ENCODE results near the gene HMX3.

Gene HMX3

DNA sequence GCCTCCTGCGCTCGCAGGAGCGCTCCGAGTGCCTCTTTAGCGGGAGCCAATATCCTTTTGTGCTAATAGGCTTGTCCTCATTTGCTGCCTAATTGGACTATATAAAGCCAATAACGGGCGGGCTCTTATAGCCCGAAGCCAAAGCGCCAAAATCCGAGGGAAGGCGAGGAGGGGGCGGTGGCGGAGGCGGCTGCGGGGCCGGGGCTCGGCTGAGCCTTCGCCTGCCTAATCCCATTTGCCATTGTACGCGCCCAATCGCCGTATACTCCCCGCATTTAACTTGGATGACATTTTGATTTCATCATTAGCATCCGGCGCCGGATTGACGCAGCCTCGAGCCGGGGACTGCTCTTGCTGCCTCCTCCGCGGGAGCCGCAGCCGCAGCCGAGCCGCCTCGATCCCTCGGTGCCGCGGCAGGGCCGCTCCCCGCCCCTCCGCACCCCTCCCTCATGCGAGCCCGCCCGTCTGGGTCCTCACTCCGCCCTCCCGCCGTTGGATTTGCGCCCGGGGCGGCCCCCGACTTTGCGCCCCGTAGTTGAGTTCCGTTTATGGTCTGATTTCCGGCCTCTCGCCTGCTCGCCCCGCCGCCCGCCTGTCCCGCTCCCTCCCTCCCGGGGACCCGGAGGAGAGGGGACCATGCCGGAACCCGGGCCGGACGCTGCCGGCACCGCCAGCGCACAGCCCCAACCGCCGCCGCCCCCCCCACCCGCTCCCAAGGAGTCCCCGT, at the start of gene HMX3:
HMX3 (plus strand) TSS at position 556 of the 727 bp plus-strand sequence; CDS start at position 637, 81 bp downstream.
- no peak for DNase-seq (ENCODE audit: low read depth in 2 of 3, low spot score in 2 of 3)

DNA sequence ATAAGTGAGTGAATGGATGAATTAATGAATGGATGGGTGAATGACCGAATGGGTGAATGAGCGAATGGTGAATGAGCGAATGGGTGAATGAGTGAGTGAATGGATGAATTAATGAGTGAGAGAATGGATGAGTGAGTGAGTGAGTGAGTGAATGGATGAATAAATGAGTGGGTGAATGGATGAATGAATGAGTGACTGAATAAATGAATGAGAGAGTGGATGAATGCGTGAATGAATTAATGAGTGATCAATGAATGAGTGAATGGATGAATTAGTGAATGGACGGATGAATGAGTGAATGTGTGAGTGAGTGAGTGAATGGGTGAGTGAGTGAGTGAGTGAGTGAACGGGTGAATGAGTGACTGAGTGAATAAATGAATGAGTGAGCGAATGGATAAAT, 49.5 kb upstream of the HMX3 start:
- DNase-seq (ENCODE audit: low read depth in 2 of 3, low spot score in 2 of 3): no peak

DNA sequence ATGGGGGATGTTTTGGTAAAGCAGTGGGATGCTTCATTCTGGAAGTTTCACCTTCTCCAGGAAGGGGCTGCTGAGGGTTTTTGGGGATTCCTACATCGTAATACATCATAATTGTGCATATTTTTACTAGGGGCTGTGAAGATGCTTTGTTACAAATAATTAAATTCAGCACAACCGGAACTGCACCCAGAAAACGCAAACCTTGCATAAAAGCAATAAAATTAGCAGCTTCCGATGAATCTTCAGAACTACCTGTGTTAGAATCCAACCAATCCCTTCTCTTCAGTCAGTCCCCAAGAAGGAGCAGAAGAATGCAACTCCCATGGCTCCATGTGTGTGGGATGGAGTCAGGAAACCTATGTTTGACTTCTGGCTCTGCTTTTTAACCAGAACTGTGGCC, 48.4 kb upstream of the HMX3 start:
- no peak for DNase-seq (ENCODE audit: low read depth in 2 of 3, low spot score in 2 of 3)

DNA sequence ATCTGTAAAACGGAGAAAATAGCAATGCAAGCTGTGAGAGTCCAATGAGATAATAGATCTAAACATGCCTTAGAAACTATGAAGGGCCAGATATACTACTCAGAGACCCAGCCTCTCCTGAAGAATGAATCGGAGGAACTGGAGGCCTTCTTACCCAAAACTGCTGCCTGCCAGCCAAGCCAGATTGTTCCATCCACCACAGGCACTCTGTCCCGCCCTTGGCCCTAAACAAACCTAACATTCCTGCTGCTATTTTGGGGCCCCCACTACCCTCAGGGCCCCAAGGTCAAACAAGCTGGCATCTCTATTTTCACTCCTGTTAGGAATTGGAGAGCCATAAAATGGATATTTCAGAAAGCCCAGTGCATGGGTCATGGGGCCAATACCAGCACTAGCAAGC, 48.0 kb upstream of the HMX3 start:
- DNase-seq (ENCODE audit: low read depth in 2 of 3, low spot score in 2 of 3): no peak

DNA sequence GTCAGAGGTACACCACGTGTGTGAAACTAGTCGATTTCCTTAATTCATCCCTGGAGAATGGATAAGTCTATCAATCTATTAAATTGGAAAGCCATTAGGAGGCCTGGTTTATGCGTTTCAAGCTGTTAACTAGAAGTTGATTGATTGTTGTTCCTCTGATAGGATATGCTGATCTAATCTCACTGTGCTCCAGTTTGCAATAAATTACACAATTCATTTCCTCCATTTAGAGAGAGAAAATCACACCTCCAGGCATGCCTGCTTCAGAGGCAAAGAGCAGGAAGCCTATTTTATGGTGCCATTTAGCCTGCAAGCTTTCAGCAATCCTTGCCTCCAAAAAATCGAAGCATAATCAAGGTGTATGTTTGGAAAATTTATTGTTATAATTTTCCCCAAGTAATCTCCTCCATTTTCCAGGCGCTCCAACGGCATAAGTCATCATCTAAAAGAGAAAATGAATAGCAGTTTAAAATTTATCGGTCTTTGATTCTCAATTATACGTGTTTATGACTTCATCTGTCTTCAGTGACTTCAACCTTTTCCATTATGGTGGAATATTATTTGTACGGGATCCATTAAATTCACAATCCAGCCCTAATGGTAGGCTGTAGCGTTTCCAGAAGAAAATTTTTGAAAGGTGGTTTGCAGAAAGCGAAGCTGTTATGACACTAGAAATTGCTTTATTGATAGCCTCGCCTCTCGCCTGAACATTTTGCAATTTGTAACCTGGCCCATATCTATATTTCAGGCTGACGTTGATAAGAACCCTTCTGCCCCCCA, 42.9 kb upstream of the HMX3 start:
- DNase-seq (ENCODE audit: low read depth in 2 of 3, low spot score in 2 of 3): no peak

DNA sequence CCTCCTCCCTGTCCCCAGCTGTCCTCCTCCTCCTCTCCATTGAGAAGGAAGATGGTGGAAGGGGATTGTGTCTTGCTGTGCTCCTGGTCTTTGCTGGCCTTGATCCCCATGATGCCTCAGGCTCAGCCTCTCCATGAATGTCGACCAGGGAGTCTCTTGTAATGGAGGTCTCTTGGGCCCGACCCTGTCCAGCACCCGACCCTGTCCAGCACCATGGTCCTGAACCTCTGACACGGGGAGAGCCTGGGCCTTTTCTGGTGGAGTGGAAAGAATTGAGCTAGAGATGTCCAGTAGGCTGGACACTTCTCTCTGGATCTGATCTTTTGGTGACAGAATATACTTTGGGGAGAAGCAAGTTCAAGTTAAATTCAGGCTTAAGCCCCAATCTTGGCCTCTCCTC, 42.3 kb upstream of the HMX3 start:
- no peak for DNase-seq (ENCODE audit: low read depth in 2 of 3, low spot score in 2 of 3)

DNA sequence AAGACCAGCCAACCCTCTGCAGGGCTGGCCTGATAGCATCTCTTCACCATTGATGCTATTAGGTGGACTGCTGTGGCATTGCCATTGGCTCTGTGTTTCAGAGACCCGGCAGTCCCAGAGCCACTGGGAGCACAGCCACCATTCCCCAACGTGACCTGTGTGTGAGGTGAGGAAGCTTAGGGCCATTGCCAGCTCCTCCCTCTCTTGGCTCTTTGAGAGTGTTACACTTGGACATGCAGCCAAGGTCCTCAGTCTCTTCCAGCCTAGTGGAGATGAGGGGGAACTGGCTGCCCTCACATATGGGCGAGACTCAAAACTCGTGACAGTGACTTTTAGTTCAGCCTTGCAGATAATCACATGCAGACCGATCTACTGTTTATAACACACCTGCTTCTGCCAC, 39.3 kb upstream of the HMX3 start:
- no peak for DNase-seq (ENCODE audit: low read depth in 2 of 3, low spot score in 2 of 3)

DNA sequence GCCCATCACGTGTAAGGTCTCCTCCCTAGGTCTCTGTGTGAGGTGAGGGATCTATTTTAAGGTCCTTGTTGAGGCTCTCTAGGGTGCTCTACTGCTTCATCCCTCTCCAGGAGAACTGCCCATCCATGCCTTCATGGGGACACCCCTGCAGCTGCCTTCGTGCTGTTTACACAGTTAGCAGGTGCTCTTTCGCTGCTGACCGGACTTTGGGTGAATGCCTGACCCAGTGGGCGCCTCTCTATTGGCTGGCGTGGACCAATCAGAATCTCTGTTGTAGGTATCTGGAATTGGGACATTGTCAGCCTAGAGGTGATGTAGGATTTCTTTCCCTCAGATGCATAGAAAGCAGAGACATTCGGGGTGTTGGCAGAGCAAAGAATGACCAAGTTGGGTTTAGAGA, 38.7 kb upstream of the HMX3 start:
- no peak for DNase-seq (ENCODE audit: low read depth in 2 of 3, low spot score in 2 of 3)

DNA sequence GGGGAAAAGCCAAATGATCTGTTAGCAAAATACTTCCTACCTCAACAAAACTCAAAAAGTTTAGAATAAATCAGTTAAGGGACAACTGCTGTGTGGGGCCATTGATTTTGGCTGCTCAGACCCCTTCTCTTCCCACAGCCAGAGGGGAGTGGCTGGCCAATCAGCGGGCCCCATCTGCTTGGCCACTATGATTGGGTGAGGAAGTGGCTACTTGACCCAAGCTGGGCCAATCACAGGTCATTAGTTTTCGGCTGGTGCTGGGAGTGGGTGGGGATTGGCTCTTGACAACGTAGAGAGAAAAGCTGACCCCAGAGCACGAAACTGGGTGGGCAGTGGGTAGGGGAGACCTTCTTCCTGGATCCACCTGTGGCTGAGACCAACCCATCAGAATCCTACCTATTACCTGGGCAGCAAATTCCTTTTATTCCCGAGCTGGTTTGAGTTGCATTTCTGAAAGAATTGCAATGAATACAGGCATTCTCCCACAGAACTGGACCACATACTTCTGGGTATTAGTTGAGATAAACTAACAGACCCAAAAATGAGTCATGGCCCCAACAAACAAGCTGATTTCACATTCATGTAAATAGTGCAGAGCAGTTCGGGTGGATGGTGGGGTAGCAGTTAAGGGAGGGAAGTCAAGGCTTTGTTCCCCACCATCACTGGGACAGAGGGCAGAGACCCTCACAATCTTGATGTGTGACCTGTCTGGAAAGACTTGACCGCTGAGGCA, 35.6 kb upstream of the HMX3 start:
- no peak for DNase-seq (ENCODE audit: low read depth in 2 of 3, low spot score in 2 of 3)

DNA sequence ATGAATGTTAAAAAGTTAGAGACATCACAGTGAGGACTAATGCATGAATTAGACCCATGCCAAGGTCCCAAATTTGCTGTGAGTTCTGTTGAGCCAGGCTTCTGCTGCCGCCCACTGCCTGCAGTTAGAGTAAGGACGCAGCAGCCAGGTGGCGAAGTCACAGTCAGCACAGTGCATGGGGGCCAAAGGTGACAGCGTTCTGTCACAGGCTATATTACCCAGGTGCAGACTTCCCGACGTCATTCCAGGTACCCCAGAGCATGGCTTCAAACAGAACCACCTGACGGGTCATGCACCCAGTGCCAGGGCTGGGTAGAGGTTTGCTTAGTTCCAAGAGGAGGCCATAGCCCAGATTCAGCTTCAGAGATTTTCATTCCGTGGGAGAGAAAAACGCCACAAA, 33.9 kb upstream of the HMX3 start:
- no peak for DNase-seq (ENCODE audit: low read depth in 2 of 3, low spot score in 2 of 3)

DNA sequence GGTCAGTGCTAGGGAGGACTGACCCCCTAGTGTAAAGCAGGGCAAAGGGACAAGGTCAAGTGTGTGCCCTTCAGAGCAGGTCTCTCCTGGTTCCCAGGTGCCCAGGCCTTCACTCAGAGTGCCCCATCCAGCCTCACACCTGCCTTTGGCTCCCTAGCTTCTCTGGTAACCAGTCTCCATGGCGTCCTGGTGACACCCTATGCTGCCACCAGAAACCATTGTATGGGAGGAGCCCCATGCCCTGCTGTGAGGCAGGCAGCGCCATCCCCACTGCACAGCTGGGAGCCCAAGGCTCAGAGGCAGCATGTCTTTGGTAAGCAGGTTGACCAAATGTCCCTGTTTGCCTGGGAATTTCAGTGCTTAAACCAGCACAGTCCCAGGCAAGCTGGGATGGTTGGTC, 33.1 kb upstream of the HMX3 start:
- no peak for DNase-seq (ENCODE audit: low read depth in 2 of 3, low spot score in 2 of 3)

DNA sequence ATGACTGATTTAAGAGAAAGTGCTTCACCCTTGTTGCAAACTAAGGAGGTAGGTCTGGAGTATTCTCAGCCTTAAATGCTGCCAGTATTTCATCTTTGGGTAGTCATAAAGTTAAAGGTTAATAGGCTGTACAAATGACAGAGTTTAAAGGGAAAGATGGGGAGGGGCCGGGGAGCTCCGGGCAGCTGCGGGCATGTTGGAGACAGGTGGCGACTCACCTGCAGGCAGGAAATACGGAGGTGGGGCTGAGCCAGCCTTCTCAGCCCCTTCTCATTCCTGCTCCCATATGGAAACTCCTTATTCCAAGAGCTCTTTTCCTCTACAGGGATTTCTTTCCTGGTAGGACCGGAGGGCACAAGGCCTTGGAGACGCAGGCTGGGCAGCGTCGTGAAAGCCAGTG, 31.8 kb upstream of the HMX3 start:
- no peak for DNase-seq (ENCODE audit: low read depth in 2 of 3, low spot score in 2 of 3)

DNA sequence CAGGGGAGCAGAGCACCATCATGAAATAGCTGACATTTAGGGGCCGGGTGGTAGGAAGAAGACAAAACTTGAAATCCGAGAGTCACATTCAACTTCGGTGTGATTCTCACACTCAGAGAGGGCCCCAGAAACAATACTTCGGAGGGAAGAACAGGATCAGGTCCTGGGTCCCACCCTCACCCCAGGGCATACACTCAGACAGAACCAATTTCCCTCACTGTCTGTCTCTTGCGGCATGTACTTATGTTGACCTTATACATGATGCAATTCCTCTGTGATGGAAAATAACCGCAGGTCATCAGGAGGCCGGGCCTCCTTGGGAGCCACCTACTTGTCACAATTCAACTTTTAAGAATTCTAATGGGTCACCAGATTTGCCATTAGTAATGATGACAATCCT, 26.3 kb upstream of the HMX3 start:
- DNase-seq (ENCODE audit: low read depth in 2 of 3, low spot score in 2 of 3): no peak

DNA sequence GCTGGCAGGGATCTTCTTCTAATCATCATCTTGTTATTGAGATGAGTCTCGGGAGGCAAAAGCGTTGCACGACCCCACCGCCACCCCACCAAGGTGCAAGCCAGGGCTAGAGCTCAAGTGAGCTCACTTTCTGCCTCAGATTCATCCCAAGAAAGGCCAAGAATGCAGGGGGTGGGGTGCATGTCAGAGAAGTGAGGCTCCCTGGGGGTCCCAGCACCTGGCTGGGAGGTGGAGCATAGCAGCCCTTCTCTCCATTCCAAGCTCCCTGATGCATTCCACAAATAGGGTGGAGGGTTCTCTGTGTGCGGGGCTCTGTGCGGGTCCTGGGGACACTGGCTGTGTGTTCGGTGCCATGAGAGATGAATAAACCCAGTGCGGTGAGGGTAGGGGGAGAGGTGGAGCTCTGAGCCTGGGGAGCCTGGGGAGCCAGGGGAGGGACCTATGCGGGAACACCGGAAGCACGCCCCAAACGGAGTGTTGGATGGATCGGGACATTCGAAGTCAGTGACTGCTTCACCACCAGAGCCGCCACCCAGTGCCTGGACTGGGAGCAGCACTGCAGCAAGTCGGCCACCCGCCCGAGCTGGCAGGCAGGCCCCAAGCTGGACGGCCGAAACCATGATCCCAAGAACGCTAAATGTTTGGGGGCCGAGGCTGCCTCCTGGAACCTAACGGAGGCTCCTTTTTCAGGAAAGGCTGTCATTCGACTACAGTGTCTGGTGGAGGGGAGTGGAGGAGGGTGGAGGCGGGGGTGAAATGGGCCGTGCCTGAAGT, 17.9 kb upstream of the HMX3 start:
- no peak for DNase-seq (ENCODE audit: low read depth in 2 of 3, low spot score in 2 of 3)

DNA sequence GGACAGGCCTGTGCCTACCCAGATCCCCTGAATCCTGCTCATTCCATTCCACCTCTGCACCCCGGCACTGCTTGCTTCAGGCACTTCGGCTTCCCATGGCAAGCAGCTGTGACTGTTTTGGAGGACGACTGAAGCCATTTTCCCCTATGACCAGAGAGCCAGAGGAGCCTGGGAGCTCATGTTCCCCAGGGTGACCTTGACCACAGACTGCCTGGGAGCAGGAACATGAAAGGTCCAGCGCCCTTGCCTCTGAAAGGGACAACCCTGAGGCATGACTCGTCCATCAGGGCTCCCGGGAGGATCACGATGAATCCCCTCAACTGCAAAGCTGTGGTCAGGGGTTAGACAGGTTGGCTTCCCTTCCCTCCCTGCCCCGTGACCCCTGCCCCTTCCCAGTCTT, 16.7 kb upstream of the HMX3 start:
- no peak for DNase-seq (ENCODE audit: low read depth in 2 of 3, low spot score in 2 of 3)

DNA sequence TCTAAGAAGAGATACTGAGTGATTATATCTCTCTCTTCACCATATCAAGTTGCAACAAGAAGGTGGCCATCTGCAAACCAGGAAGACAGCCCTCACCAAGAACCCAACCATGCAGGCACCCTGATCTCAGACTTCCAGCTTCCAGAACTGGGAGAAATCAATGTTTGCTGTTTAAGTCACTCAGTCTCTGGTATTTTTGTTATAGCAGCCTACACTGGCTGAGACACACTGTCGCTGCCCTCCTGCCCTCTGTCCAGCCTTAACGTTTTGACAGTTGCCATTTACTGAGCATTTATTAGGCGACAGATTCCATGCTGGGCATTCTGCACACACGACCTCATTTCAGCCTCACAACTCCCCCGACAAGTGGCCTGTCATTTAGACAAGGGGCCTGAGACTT, 9.5 kb upstream of the HMX3 start:
- no peak for DNase-seq (ENCODE audit: low read depth in 2 of 3, low spot score in 2 of 3)

DNA sequence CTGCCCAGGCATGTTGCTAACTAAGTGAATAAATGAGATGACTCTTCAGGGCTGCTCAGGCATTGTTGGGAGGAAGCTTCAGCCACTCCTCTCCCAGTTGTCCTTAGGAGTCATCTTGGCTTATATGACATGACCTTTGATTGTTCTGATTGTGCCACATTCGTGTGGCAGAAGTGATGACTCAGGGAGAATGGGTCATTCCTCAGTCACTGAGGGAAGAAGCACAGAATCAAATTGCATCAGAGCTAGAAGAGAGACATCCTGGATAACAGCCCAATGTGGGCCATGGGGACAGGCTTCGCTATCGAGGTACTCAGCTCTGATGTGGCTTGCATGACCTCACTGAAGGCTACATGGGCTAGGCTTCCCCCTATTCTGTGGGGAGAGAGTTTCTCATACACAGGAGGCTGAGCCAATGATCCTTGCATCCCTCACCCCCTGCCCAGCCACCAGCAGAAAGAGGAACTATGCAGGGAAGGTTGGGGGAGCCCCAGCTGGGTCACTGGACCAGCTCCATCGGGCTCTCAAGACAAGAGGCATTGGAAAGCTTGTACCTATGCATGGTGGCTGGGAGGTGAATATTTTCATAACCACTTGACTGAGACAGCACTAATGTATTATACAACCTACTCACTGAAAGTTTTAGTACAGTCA, 6.0 kb upstream of the HMX3 start:
- DNase-seq (ENCODE audit: low read depth in 2 of 3, low spot score in 2 of 3): no peak

DNA sequence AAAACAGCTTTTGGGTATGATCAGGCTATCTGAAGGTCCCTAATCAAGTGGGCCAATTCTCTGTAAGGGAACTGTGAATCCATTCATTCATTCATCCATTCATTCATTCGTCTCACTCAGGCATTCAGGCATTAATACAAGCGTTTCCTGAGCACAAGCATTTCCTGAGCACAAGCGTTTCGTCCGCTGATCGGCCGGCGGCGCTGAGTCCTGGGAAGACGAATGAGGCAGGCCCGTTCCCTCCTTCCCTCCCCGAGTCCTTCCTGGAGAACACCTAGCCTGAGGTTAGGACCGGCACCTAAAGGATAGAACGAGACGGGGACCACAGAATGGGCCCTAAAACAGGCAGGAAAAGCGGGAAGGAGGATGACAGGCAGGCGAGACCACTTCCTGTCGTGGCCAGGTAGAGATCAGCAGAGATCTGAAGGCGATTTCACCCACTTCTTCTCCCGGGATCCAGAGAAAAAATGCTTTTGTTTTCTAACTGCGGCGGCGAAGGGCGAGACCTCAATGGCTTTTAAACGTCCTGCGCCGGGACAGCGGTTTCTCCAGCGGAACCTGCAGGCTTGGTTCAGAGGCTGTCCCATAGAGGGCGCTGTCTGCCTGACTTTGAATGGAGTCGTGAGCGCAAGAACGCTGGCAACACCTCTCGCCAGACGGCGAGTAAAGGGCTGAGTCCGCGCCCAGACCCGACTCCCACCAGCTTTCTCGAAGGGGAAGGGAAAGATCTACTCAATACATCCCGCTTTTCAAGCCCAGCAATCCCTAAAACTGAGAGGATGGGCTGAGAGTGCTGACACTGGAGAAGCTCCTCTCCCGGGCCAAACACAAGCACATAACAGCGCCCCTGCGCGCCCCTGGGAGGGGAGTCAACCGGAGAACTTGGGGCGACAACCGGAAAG, 2.9 kb upstream of the HMX3 start:
- peak in 1 of 3 experiments; percentile 87 for DNase-seq (ENCODE audit: low read depth in 2 of 3, low spot score in 2 of 3)

DNA sequence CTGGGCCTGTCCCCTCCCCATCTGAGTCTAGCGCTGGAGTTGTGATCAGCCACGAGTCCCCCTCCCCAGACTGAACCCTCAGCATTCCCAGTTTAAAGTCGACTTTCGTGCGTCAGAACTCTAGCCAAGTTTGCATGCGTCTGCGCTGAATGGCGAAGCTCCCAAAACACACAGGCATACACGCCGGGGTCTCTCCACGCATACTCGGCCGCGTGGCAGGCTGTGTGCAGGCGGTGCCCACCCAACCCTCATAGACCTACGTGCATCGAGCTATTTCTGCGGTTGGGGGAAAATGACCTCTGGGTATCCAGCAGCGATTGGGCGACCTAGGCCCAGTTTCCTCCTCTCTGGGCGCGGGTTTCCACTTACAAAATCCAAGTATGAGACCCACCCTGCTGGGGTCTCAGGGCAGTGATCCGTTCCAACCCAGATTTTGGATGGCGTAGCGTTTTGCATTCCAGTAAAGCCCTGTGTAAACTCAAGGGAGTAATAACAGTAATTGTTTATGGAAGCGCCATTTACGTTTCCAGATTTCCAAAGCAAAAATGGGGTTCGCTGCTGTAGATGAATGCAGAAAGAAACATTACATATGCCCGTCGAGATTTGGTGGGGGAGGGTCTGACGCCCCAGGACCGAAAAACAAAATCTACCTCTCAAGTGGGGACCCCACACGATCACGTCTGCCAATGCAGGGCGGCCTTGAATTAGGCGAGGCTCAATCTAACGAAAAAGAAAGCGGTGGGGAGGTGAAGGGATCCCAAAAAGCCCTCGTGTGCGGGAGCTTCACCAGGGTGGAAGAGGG, 2.0 kb upstream of the HMX3 start:
- no peak for DNase-seq (ENCODE audit: low read depth in 2 of 3, low spot score in 2 of 3)

Data from activated CD8-positive, alpha-beta memory T cell treated with anti-CD3 and anti-CD28 coated beads for 48 hours (primary cell).